ENCODE measurements around the gene ZCCHC14.

Gene ZCCHC14

DNA sequence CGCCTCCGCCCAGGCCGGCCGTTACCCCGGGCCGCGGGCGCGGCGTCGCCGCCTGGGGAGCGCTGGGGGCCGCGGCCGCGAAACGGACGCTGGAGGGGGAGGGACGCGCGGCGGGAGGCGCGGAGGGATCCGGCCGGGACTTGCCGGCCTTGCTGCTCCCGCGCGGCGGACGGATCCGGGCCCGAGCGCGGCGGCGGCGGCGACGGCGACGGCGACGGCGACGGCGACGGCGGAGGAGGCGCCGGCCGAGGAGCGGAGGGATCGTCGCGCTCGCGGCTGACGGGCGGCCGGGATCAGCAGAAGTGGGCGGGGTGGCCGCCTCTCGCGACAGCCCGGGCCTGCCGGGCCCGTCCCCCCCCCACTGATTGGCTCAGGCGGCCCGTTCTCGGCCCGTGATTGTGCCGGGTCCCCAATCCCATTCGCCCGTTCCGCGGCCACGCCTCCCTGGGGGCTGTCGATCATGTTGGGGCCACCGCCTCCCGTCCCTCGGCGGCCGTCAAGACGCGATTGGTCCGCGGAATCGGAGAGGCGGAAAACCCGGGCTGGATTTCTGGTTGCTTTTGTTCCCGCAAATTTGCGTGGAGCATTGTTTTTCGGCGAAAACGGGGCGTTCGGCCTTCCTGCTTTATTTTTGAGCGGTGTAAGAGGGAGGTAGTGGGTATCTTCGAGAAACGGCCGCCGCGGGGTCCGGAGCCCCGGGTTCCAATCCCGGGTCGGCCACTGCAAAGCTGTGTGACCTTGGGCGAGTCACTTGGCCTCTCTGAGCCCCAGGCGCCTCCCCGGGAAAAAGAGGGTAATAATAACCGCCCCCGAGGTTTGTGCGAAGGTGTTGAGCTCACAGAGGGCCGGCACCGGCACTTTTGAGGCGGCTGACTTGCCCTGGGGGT is at the start of gene ZCCHC14:
Gene ZCCHC14, minus strand, starts transcription at position 304 of the 887 bp plus-strand sequence. CDS start 786 bp downstream, outside the sequence.
- peak; percentile 99 for DNase-seq

DNA sequence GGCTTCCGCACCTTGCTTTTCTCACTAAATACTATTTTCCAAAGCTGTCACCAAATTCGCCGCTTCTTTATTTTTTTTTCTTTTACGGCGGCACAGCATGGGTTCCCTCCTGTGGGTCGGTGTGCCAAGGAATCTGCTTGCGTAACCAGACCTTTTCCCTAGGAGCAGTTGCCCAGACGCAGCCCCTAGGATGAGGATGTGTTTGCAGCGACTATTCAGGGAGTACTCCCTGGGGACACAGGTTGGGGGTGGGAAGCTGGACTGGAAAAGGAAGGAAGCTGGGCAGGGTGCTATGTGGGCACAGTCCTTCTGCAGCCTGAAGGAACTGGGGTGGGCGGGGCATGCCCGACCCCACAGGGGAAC is 49.0 kb upstream of the ZCCHC14 start:
- no peak for DNase-seq

DNA sequence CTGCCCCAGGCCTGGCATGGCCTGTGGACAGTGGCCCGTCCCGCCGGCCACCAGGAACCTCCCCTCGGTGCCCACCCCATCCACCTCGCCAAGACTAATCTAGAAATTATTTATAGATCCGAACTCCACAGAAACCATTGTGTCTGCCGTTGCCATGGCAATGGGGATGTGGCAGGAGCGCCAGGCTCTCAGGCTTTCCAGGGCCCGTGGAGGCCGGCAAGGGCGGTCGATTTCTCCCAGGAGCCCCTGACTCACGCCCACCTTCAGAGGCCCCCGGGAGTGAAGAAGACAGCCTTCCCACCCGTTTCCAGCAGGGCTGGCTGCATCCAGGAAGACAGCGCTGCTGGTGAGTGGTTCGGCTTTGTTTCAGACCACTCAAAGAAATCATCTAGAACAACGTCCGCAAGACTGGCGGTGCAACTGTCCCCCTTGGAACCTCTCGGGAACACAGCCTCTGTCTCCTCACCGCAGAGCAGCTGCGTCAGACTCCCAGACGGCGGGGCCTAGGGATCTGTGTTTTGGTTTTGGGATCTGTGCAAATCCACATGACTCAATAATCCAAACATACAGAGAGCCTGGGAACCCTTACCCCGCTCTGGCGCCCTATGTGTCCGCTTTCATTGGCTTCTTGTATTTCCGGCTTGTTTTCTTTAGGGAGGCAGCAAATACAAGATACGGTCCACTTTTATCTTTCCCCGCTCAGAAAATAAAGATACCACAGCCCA is 48.5 kb upstream of the ZCCHC14 start:
- no peak for DNase-seq

DNA sequence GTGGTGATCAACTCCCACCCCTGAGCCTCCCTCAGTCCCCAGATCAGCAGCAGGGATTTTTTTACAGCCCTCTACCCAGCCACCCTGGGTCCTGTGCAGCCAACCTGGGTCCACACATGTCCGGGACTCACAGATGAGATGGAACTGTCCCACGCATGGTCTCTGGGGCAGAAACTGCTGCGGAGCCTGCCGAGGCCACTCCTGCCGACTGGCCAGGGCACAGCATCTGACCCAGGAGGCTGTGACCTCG is 48.0 kb upstream of the ZCCHC14 start:
- DNase-seq, result no peak

DNA sequence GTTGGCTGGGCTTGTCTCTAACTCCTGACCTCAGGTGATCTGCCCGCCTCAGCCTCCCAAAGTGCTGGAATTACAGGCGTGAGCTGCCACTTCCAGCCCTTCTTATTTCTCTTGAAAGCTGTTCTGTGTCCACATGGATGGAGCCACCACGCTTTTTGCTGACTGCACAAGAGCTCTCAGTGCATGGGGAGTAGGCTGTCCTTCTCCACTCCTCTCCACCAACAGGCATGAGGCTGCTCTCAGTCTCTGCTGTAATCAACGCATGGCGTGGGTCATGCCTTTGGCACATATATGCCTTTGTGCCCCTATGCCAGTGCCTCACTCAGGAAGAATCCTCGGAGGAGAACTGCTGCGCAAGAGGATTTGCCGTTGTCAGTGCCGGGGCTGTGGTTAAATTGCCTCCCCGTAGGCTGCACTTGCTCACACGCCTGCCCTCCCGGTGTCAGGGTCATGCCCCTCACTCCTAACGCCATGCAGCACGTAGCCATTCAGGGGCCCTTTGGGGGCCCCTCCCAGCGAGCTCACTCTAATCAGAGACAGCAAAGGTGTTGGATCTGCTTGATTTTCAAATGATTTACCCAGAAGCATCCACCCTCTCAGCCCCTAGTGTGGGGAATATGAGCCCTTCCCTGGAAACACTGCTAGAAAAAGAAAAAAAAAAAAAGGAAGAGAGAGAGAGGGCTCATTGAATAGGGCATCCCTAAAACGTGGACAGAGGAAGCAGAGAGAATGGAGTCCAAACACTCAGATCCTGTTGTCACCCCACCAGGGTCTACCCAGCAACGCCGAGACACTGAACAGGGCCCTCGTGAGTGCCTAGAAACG is 47.5 kb upstream of the ZCCHC14 start:
- no peak for DNase-seq

DNA sequence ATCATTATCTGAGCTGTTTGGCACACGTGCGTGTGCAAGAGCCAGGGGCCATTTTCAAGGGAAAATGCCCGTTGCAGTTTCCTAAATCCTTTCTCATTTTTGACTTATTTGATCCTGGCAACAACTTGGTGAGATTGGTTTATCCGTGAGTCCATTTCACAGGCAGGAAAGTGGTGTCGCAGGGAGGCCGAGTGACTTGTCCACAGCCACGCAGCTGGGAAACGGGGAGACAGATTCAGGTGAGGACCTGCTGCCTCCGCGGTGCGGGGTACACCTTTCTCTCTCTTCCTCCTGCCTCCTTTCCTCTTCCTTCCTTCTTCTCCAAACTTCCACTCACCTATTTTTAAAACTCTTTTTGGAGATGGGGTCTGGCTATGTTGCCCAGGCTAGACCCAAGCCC is 46.3 kb upstream of the ZCCHC14 start:
- no peak for DNase-seq

DNA sequence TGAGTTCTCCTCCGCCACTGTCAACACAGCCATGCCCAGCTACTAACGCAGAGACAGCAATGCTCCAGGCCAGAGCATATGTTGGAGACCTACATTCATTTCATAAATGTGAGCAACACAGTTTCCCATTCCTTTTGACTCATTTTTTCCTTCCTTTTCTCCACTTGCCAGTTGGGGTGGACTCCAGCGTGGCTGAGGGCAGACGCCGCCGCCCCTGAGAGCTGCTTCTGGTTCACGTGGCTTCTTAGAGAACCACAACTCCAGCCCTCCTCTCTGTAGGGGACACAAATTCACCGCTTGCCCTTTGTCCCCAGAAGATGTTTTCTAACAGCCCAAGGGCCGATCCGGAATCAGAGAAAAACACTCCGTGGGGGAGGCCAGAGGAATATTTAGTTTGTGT is 45.8 kb upstream of the ZCCHC14 start:
- DNase-seq, result no peak

DNA sequence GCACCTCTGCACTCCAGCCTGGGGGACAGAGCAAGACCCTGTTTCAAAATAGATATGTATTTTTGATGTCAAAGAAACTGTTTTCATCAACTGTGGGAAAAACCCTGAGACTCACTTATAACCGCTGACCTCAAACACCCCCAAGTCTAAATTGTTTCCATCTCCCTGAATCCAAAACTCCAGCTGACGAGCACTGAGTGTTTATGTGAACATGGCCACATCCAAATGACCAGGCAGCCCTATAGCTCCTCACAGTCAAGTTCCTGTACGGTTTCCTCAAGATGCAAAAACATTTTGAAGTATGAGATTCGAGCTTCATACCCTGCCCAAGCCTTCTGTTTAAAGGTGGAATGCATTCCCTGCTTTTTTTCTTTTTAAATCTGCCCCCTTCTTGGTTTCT is 45.3 kb upstream of the ZCCHC14 start:
- DNase-seq, result no peak

DNA sequence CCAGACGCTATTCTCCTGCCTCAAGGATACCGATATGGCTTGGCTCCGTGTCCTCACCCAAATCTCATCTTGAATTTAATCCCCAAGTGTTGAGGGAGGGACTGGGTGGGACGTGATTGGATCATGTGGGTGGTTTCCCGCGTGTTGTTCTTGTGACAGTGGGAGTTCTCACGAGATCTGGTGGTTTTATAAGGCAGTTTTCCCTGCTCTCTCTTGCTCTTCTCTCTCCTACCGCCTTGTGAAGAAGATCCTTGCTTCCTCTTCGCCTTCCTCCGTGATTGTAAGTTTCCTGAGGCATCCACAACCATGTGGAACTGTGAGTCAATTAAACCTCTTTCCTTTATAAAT is 43.9 kb upstream of the ZCCHC14 start:
- no peak for DNase-seq

DNA sequence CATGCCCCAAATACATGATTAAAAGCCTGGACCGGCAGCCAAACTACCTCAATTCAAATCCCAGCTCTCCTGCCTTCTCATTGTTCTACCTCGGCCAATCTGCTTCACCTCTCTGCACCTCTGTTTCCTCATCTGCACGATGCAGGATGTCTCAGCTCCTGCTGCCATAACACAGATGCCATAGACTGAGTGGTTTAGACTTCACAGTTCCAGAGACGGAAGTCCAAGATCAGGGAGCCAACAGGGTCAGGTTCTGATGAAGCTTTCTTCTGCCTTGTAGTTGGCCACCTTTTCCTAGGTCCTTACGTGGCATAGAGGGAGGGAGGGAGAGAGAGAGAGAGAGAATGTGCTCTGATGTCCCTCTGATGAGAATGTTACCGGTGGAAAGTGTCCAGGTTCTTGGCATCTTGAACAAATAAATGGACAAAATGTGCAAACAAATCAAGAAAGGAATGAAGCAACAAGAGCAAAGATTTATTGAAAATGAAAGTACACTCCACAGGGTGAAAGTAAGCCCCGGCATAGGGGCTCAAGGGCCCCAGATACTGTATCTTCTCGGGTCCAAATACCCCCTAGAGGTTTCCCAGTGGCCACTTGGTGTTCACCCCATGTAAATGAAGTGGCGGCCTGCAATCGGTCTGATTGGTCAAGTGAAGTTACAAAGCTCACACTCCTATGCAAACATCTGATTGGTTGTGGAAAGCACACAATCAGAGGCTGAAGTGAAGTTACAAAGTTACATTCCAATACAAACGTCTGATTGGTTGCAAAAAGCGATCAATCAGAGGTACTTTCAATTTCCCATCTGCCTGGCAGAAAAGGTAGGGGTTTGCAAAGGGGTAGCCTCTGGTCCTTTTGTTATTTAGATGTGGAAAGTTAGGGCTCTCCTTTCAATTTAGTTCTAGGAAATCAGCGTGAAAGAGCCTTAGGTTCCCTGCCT is 43.3 kb upstream of the ZCCHC14 start:
- no peak for DNase-seq

DNA sequence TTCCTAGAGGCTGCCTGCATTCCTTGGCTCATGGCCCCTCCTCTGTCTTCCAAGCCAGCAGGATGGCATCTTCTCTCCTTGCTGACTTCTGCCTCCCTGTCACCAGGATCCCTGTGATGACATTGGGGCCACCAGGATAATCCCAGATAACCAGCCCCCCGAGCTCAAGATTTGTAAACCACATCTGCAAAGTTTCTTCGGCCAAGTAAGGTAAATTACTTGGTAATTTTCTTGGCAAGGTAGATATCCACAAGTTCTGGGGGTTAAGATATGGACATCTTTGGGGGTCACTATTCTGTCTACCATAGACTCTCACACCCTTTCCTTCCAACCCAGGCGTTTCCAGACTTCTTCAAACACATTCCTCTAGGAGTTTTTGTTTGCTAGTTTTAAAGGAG is 42.6 kb upstream of the ZCCHC14 start:
- no peak for DNase-seq

DNA sequence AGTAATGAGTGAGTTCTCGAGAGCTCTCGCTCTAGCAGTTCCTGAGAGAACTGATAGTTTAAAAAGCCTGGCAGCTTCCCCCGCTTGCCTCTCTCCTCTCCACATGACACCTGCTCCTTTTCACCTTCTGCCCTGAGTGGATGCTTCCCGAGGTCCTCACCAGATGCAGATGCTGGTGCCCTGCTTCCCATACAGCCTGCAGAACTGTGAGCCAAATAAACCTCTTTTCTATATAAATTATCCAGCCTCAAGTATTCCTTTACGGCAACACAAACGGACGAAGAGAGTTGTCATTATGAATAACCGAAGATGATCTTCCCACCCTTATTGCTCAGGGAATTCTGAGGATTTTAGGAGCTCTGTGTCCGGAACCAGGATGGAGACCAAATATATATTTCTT is 41.9 kb upstream of the ZCCHC14 start:
- DNase-seq, result no peak

DNA sequence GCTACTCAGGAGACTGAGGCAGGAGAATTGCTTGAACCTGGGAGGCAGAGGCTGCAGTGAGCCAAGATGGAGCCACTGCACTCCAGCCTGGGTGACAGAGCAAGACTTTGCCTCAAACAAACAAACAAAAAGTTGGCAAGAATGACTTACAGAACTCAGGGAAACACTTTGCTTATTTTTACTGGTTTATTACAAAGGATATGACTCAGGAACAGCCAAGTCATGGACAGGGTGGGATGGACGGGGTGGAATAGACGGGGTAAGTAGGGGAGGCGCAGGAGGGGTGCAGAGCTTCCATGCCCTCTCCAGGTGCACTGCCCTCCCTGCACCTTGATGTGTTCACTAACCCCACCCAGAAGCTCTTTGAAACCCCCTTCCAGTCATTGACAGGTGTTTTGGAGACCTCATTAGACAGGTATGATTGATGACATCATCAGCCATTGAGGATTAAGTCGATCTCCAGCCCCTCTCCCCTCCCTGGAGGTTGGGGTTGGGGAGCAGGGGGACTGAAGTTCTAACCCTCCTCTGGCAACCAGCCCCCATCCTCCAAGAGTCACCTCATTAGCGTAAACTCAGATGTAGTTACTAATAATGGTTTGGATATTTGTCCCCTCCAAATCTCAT is 41.3 kb upstream of the ZCCHC14 start:
- no peak for DNase-seq

DNA sequence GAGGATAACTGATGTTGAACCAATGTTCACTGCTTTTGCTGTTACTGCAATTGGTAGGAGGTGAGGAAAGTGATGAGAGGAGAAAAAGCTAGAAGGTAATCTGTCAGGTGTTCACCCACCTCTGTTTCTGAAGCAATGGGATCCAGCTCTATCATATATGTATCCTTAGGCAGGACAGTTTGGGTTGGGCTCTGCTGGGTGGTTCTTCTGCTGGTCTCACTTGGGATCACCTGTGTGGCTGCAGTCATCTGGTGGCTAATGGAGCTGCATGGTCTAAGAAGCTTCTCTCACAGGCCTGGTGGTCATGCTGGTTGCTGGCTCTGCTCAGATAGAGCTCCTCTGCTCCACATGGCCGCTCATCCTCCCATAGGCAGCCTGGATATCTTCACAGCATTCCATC is 40.2 kb upstream of the ZCCHC14 start:
- DNase-seq, result no peak

DNA sequence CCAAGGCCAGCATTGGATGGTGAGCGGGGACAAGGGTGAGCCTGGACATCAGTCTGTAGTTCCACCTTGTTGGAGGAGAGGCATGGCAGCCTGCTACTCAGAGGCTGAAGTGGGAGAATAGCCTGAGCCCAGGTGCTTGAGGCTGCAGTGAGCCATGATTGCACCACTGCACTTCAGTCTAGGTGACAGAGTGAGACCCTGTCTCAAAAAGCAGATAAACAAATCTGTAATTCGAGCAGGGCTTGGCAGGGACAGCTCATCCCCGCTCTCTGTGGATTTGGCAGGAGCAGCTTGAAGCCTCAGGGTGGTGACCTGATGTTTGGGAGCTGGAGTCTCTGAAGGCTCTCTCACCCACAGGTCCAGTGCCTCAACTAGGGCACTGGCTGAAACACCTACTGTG is 38.6 kb upstream of the ZCCHC14 start:
- no peak for DNase-seq

DNA sequence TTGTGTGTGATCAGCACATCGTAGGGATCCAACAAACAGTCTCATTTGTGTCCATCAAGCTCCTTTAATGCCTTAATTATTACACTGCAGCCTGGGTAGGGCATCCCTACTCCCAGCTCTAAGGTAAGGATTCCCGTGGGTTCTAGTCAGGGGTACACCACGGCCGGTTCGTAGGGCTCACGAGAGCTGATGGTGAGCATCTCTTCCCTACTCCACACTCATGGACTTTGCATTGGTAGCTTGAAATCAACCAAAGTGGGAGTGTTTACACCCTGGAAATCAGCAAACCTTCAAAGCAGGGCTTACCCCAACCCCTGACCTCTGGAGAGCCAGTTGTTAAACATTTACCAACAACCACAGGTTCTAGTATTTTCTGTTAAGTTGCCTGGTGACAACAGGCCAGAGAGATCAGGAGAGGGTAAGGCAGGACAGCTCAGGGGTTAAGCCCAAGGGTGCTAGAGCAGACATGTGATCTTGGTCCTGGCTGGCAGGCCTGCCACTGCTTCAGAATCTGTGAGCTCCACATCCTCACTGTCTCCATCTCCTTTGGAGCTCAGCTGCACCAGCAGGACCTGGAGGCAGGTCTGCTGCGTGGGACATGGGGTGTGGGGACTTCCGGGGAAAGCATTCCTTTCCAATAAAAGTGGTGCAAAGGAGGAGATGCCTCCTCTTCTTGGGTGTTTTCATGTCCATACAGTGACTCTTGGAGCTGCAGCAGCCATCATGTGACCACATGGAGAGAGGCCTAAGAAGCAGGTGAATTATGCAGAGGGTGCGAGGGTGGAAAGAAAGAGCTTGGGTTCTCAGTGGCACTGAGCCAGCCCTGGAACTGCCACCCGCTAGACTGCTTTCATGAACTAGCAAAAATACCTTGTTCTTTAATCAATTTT is 36.1 kb upstream of the ZCCHC14 start:
- DNase-seq, result no peak

DNA sequence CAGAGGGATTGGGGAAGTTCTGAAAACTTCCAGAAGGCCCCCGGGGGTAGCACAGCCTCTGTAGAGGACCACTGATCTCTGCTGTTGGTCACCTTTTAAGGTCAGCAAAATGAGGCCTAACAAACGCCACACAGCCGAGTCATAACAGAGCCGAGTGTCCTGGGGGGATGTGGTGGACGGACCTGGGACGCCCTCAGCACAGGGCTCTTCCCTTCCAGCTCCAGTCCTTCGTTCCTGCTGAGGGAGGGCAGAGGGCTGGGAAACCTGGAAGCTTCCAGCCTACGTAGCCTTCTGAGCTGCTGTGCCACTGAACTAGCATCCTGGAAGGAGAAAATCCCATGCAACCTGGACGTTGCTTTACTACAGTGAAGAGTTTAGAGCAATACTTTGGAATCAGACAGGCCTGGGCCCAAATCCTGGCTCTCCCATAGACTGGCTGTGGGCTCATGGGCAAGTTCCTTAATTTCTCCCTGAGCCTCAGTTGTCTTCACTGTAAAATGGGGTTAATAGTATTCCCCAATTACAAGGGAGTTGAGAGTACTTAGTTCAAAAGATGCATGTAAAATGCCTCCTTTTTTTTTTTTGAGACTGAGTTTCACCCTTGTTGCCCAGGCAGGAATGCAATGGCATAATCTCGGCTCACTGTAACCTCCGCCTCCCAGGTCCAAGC is 34.4 kb upstream of the ZCCHC14 start:
- no peak for DNase-seq

DNA sequence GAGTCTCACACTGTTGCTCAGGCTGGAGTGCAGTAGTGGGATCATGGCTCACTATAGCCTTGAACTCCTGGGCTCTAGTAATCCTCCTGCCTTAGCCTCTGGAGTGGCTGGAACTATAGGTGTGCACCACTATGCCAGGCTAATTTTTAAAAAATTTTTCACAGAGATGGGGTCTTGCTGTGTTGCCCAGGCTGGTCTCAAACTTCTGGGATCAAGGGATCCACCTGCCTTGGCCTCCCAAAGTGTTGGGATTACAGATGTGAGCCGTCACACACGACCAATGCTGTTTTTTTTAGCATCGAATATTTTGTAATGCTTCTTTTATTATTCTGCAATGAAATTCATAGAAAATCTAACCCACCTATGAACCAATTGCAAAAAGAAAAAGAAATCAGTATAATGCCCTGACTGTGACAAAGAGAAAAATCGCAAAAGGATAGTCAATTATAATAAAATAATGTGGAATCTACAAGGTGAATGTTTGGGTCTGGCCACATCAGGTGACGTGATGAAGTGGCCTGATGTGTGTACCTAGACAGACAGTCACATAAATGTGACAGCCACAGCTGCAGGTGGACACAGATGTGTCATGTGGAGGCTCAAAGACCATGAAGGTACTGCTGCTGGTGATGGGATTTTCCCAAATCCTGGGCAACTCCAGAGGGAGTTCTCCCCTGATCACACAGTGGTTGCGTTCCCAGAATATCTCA is 33.6 kb upstream of the ZCCHC14 start:
- DNase-seq, result no peak

DNA sequence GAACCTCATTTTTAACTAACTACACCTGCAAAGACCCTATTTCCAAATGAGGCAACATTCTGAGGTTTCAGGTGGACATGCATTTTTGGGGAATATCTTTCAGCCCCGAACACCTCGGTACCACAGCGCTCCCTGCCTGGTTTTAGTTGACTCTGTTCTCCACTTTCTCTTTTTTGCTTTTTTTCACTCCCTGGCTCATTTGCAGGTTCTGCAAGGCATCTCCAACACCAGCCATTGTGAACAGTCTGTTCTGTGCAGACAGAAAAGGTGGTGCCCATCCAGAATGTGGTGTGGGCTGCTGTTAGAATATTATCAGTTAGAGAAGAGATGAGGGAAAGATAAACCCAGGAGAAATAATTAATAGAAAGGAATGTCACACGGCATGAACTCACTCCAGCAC is 32.5 kb upstream of the ZCCHC14 start:
- DNase-seq, result no peak

DNA sequence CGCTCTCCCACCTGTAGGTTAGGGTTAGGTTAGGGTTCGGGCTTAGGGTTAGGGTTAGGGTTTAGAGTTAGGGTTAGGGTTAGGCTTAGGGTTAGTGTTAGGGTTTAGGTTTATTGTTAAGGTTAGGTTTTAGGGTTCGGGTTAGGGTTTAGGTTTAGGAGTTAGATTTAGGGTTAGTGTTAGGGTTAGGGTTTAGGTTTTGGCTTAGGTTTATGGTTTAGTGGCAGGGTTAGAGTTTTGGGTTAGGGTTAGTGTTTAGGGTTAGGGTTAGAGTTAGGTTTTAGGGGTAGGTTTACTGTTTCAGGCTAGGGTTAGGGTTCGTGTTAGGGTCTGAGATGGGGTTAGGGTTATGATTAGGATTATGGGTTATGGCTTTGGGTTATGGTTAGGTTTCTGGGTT is 31.6 kb upstream of the ZCCHC14 start:
- DNase-seq, result no peak

All from activated CD4-positive, alpha-beta T cell treated with anti-CD3 and anti-CD28 coated beads, Interleukin-10, Interleukin-2, amounts not matched to agents 100 ng/mL and 50 ng/mL, durations not matched to agents 16 hours and 8 hours (primary cell).